ENCODE results near the gene MTREX.

Gene MTREX

DNA sequence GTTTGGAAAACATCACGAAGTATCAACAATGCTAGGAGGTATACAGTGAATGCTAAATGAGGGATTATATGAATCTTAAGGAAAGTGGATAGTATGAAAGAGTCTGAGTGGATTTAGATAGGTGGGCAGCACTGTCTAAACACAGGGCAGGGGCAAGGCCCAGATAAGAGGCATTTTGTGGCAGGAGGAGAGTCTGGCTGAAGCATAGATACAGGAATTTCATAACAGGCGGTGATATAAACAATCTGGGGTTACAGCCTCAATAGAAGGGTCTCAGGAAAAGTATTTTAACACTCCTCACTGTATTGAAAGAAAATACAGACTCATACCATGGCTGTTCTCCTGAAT, 130.0 kb downstream of the MTREX start:
- Histone ChIP-seq H3K9me3 (ENCODE audit: control insufficient read depth in 2 of 2, low read length in 2 of 2) (no peaks in the 10 kb centered on the region), H3K4me1 (ENCODE audit: control insufficient read depth in 2 of 2, insufficient read depth in 2 of 2, low read length in 2 of 2) (peaks cover 17 to 24% of the 10 kb centered on the region in 2 donors), H3K4me3 (ENCODE audit: low read length in 2 of 2) (no peak overlapping the region), H3K36me3 (ENCODE audit: control insufficient read depth in 2 of 2, insufficient read depth in 2 of 2, low read length in 2 of 2) (peaks cover 23 to 34% of the 10 kb centered on the region in 2 donors), H3K9ac (ENCODE audit: low read depth in 1 of 2, low read length in 2 of 2) (no peak overlapping the region), H3K27me3 (ENCODE audit: control insufficient read depth in 2 of 2, insufficient read depth in 2 of 2, low read length in 2 of 2) (no peaks in the 10 kb centered on the region), H3K27ac (ENCODE audit: low read depth in 2 of 2, low read length in 2 of 2) (peak overlapping the region; percentile 69 to 76)

GRCh38 chr5:55438998-55439397, 131.2 kb downstream of the MTREX start:
- H3K27me3 ChIP-seq (ENCODE audit: control insufficient read depth in 2 of 2, insufficient read depth in 2 of 2, low read length in 2 of 2) = no peaks in the 10 kb centered on the region
- no peak overlapping the region for H3K4me3 ChIP-seq (ENCODE audit: low read length in 2 of 2)
- H3K27ac ChIP-seq (ENCODE audit: low read depth in 2 of 2, low read length in 2 of 2) = peak overlapping the region; percentile 69 to 75
- H3K9ac ChIP-seq (ENCODE audit: low read depth in 1 of 2, low read length in 2 of 2) = no peak overlapping the region
- H3K9me3 ChIP-seq (ENCODE audit: control insufficient read depth in 2 of 2, low read length in 2 of 2) = no peaks in the 10 kb centered on the region
- peaks cover 16 to 24% of the 10 kb centered on the region in 2 donors for H3K4me1 ChIP-seq (ENCODE audit: control insufficient read depth in 2 of 2, insufficient read depth in 2 of 2, low read length in 2 of 2)
- peaks cover 23 to 34% of the 10 kb centered on the region in 2 donors for H3K36me3 ChIP-seq (ENCODE audit: control insufficient read depth in 2 of 2, insufficient read depth in 2 of 2, low read length in 2 of 2)

- Histone ChIP-seq H3K27me3 (ENCODE audit: control insufficient read depth in 2 of 2, insufficient read depth in 2 of 2, low read length in 2 of 2) (no peaks in the 10 kb centered on the region), H3K9me3 (ENCODE audit: control insufficient read depth in 2 of 2, low read length in 2 of 2) (no peaks in the 10 kb centered on the region), H3K4me3 (ENCODE audit: low read length in 2 of 2) (no peak overlapping the region), H3K4me1 (ENCODE audit: control insufficient read depth in 2 of 2, insufficient read depth in 2 of 2, low read length in 2 of 2) (peaks cover 13 to 14% of the 10 kb centered on the region in 2 donors), H3K27ac (ENCODE audit: low read depth in 2 of 2, low read length in 2 of 2) (peak overlapping the region; percentile 69 to 75), H3K36me3 (ENCODE audit: control insufficient read depth in 2 of 2, insufficient read depth in 2 of 2, low read length in 2 of 2) (peaks cover 23 to 34% of the 10 kb centered on the region in 2 donors), H3K9ac (ENCODE audit: low read depth in 1 of 2, low read length in 2 of 2) (no peak overlapping the region)
Observed at GRCh38 chr5:55440188-55440646, 132.4 kb downstream of the MTREX start.

- H3K36me3 ChIP-seq (ENCODE audit: control insufficient read depth in 2 of 2, insufficient read depth in 2 of 2, low read length in 2 of 2) = peaks cover 20 to 30% of the 10 kb centered on the region in 2 donors
- H3K27ac ChIP-seq (ENCODE audit: low read depth in 2 of 2, low read length in 2 of 2) = peak overlapping the region in 1 of 2 donors; percentile 32
- no peak overlapping the region for H3K4me3 ChIP-seq (ENCODE audit: low read length in 2 of 2)
- no peak overlapping the region for H3K9ac ChIP-seq (ENCODE audit: low read depth in 1 of 2, low read length in 2 of 2)
- H3K9me3 ChIP-seq (ENCODE audit: control insufficient read depth in 2 of 2, low read length in 2 of 2) = no peaks in the 10 kb centered on the region
- H3K4me1 ChIP-seq (ENCODE audit: control insufficient read depth in 2 of 2, insufficient read depth in 2 of 2, low read length in 2 of 2) = peaks cover 11 to 13% of the 10 kb centered on the region in 2 donors
- no peaks in the 10 kb centered on the region for H3K27me3 ChIP-seq (ENCODE audit: control insufficient read depth in 2 of 2, insufficient read depth in 2 of 2, low read length in 2 of 2)
Observed at GRCh38 chr5:55441107-55441771, 133.4 kb downstream of the MTREX start.

DNA sequence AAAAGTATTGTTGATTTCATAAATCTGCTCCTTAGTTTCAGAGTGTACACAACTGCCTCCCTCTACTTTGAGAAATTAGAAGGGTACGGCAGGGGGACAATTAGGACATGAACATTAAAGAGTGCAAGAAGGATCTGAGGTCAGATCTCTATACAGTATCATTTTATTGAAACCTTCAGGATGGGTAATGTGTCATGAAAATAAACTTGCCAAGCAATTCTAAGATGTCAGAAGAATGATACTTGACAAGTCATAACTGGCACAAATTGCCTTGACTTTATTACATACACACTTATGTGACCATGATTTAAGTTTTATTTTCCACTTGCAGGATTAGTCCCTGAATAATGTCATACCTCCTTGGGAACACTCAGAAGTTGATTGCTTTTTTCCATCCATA, 134.2 kb downstream of the MTREX start:
- Histone ChIP-seq H3K27ac (ENCODE audit: low read depth in 2 of 2, low read length in 2 of 2) (no peak overlapping the region), H3K9me3 (ENCODE audit: control insufficient read depth in 2 of 2, low read length in 2 of 2) (no peaks in the 10 kb centered on the region), H3K4me3 (ENCODE audit: low read length in 2 of 2) (no peak overlapping the region), H3K4me1 (ENCODE audit: control insufficient read depth in 2 of 2, insufficient read depth in 2 of 2, low read length in 2 of 2) (peaks cover 11 to 13% of the 10 kb centered on the region in 2 donors), H3K27me3 (ENCODE audit: control insufficient read depth in 2 of 2, insufficient read depth in 2 of 2, low read length in 2 of 2) (no peaks in the 10 kb centered on the region), H3K36me3 (ENCODE audit: control insufficient read depth in 2 of 2, insufficient read depth in 2 of 2, low read length in 2 of 2) (peaks cover 18 to 26% of the 10 kb centered on the region in 2 donors), H3K9ac (ENCODE audit: low read depth in 1 of 2, low read length in 2 of 2) (no peak overlapping the region)

GRCh38 chr5:55445791-55446190, 138.0 kb downstream of the MTREX start:
- H3K27me3 ChIP-seq (ENCODE audit: control insufficient read depth in 2 of 2, insufficient read depth in 2 of 2, low read length in 2 of 2) = no peaks in the 10 kb centered on the region
- H3K4me1 ChIP-seq (ENCODE audit: control insufficient read depth in 2 of 2, insufficient read depth in 2 of 2, low read length in 2 of 2) = peaks cover 0 to under 1% of the 10 kb centered on the region in 2 donors
- no peaks in the 10 kb centered on the region for H3K9me3 ChIP-seq (ENCODE audit: control insufficient read depth in 2 of 2, low read length in 2 of 2)
- H3K4me3 ChIP-seq (ENCODE audit: low read length in 2 of 2) = no peak overlapping the region
- H3K36me3 ChIP-seq (ENCODE audit: control insufficient read depth in 2 of 2, insufficient read depth in 2 of 2, low read length in 2 of 2) = peaks cover 9 to 13% of the 10 kb centered on the region in 2 donors
- no peak overlapping the region for H3K27ac ChIP-seq (ENCODE audit: low read depth in 2 of 2, low read length in 2 of 2)
- no peak overlapping the region for H3K9ac ChIP-seq (ENCODE audit: low read depth in 1 of 2, low read length in 2 of 2)

GRCh38 chr5:55446640-55447351, 139.0 kb downstream of the MTREX start:
- no peak overlapping the region for H3K27ac ChIP-seq (ENCODE audit: low read depth in 2 of 2, low read length in 2 of 2)
- no peaks in the 10 kb centered on the region for H3K27me3 ChIP-seq (ENCODE audit: control insufficient read depth in 2 of 2, insufficient read depth in 2 of 2, low read length in 2 of 2)
- no peaks in the 10 kb centered on the region for H3K4me1 ChIP-seq (ENCODE audit: control insufficient read depth in 2 of 2, insufficient read depth in 2 of 2, low read length in 2 of 2)
- peaks cover 1 to 3% of the 10 kb centered on the region in 2 donors for H3K36me3 ChIP-seq (ENCODE audit: control insufficient read depth in 2 of 2, insufficient read depth in 2 of 2, low read length in 2 of 2)
- H3K9ac ChIP-seq (ENCODE audit: low read depth in 1 of 2, low read length in 2 of 2) = no peak overlapping the region
- H3K4me3 ChIP-seq (ENCODE audit: low read length in 2 of 2) = no peak overlapping the region
- H3K9me3 ChIP-seq (ENCODE audit: control insufficient read depth in 2 of 2, low read length in 2 of 2) = no peaks in the 10 kb centered on the region

DNA sequence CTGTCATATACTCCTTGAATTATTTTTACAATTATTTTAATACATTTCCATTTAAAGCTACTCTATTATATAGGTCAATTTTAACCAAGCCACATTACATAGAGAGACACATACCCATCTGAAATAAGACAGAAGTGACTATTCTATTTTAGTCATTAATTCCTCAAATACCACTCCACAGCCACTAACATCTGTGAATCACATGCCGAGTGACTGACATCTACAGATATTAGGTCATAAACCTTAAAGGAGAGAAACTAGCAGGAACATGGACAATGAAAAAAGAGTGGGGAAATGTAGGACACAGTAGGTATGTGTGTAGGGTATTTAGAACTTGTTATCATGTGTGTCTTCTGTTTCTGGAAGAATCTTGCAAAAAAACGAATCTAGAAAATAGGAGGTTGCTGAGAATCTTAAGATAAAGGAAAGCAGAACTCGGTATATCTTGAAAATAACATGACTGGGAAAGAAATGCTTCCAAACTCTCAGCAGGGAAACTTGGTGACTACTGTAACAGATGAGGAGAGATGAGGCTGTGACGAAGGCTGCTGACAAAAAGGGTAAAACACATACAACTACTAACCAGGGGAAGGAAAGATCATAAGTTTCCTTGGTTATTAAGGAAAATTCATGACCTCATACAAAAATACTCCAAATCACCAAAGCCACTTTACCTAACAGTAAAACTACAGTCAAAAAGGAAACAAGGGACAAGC, 142.4 kb downstream of the MTREX start:
- Histone ChIP-seq H3K27ac (ENCODE audit: low read depth in 2 of 2, low read length in 2 of 2) (no peak overlapping the region), H3K9ac (ENCODE audit: low read depth in 1 of 2, low read length in 2 of 2) (no peak overlapping the region), H3K4me3 (ENCODE audit: low read length in 2 of 2) (no peak overlapping the region), H3K36me3 (ENCODE audit: control insufficient read depth in 2 of 2, insufficient read depth in 2 of 2, low read length in 2 of 2) (peaks cover 3 to 7% of the 10 kb centered on the region in 2 donors), H3K9me3 (ENCODE audit: control insufficient read depth in 2 of 2, low read length in 2 of 2) (no peaks in the 10 kb centered on the region), H3K27me3 (ENCODE audit: control insufficient read depth in 2 of 2, insufficient read depth in 2 of 2, low read length in 2 of 2) (no peaks in the 10 kb centered on the region), H3K4me1 (ENCODE audit: control insufficient read depth in 2 of 2, insufficient read depth in 2 of 2, low read length in 2 of 2) (no peaks in the 10 kb centered on the region)

GRCh38 chr5:55451976-55452375, 144.2 kb downstream of the MTREX start:
- Histone ChIP-seq H3K9ac (ENCODE audit: low read depth in 1 of 2, low read length in 2 of 2) (no peak overlapping the region), H3K27ac (ENCODE audit: low read depth in 2 of 2, low read length in 2 of 2) (no peak overlapping the region), H3K4me3 (ENCODE audit: low read length in 2 of 2) (no peak overlapping the region), H3K36me3 (ENCODE audit: control insufficient read depth in 2 of 2, insufficient read depth in 2 of 2, low read length in 2 of 2) (peaks cover 5 to 7% of the 10 kb centered on the region in 2 donors), H3K27me3 (ENCODE audit: control insufficient read depth in 2 of 2, insufficient read depth in 2 of 2, low read length in 2 of 2) (no peaks in the 10 kb centered on the region), H3K4me1 (ENCODE audit: control insufficient read depth in 2 of 2, insufficient read depth in 2 of 2, low read length in 2 of 2) (no peaks in the 10 kb centered on the region), H3K9me3 (ENCODE audit: control insufficient read depth in 2 of 2, low read length in 2 of 2) (no peaks in the 10 kb centered on the region)

GRCh38 chr5:55453211-55453610, 145.4 kb downstream of the MTREX start:
- no peak overlapping the region for H3K9ac ChIP-seq (ENCODE audit: low read depth in 1 of 2, low read length in 2 of 2)
- no peaks in the 10 kb centered on the region for H3K4me1 ChIP-seq (ENCODE audit: control insufficient read depth in 2 of 2, insufficient read depth in 2 of 2, low read length in 2 of 2)
- H3K27me3 ChIP-seq (ENCODE audit: control insufficient read depth in 2 of 2, insufficient read depth in 2 of 2, low read length in 2 of 2) = no peaks in the 10 kb centered on the region
- H3K27ac ChIP-seq (ENCODE audit: low read depth in 2 of 2, low read length in 2 of 2) = no peak overlapping the region
- H3K36me3 ChIP-seq (ENCODE audit: control insufficient read depth in 2 of 2, insufficient read depth in 2 of 2, low read length in 2 of 2) = peaks cover 5 to 7% of the 10 kb centered on the region in 2 donors
- H3K4me3 ChIP-seq (ENCODE audit: low read length in 2 of 2) = no peak overlapping the region
- H3K9me3 ChIP-seq (ENCODE audit: control insufficient read depth in 2 of 2, low read length in 2 of 2) = no peaks in the 10 kb centered on the region

All from mucosa of rectum (tissue), 2 donors.